Lower leg skin (tissue), 3 donors: ENCODE results near the gene CFLAR.

Experiments used
- CTCF ChIP-seq, 3 donors: fragments of 450-650 bp; IDR thresholded peaks; one replicate each; pipeline ENCODE4 v1.5.1; 2016; ENCODE audit warnings: antibody characterized with exemption in 3 of 3, mild to moderate bottlenecking in 3 of 3, moderate library complexity in 2 of 3
- POLR2A ChIP-seq, 2 donors: fragments of 450-650 bp; IDR thresholded peaks; one replicate each; pipeline ENCODE4 v1.6.1; 2016 to 2017; ENCODE audit warnings: antibody characterized with exemption in 2 of 2, mild to moderate bottlenecking in 1 of 2, moderate library complexity in 1 of 2

GRCh38 chr2:201136889-201137321 is 20.9 kb downstream of the CFLAR start:
- no peak for TF ChIP-seq CTCF (IDR thresholded peaks at IDR 0.05)
- no peak for TF ChIP-seq POLR2A (IDR thresholded peaks at IDR 0.05)
